GM12892 (cell line): ENCODE measurements around the gene CACNA1C.

Experiments
- POLR2A ChIP-seq: IDR thresholded peaks from 2 replicates; pipeline ENCODE4 v1.6.1; 2011; ENCODE audit warnings: low read depth, low read length, control low read depth
- POLR2AphosphoS5 ChIP-seq: IDR thresholded peaks from 2 replicates; pipeline ENCODE4 v1.6.1; 2011; ENCODE audit warnings: low read depth, low read length, control low read depth
- TAF1 ChIP-seq: IDR thresholded peaks from 2 replicates; pipeline ENCODE4 v1.6.1; 2011; ENCODE audit warnings: low read depth, mild to moderate bottlenecking, control low read depth, low read length, borderline replicate concordance

GRCh38 chr12:2410496-2410895 lies 357.7 kb downstream of the CACNA1C start:
- TF ChIP-seq POLR2AphosphoS5 (no peak), POLR2A (no peak), TAF1 (no peak)
